Activated T-cell treated with anti-CD3 and anti-CD28 coated beads, Interleukin-2, amount 50 U/mL, for 24 hours (primary cell): ENCODE results near the gene RBBP6.
"Not testable (repeated sequence)": the region's sequence is repeated elsewhere in the genome, so short reads cannot be mapped to it uniquely, and the experiment has no call there.

Source experiments
- DNase-seq: peaks from one replicate; pipeline ENCODE4 v3.0.0-alpha.2; 2020
- H3K27ac Mint-ChIP-seq: 2 replicates; pipeline ENCODE4 v1.8.0; 2020; ENCODE audit warnings: mild to moderate bottlenecking, mixed read lengths
- H3K27me3 Mint-ChIP-seq: 2 replicates; pipeline ENCODE4 v1.8.0; 2020; ENCODE audit warnings: mixed read lengths
- H3K36me3 Mint-ChIP-seq: 2 replicates; pipeline ENCODE4 v1.8.0; 2020; ENCODE audit warnings: low read depth, mixed read lengths
- H3K4me1 Mint-ChIP-seq: 2 replicates; pipeline ENCODE4 v1.8.0; 2020; ENCODE audit warnings: low read depth, mixed read lengths
- H3K4me3 Mint-ChIP-seq: 2 replicates; pipeline ENCODE4 v1.8.0; 2020; ENCODE audit warnings: mild to moderate bottlenecking, moderate library complexity, mixed read lengths
- H3K9me3 Mint-ChIP-seq: 2 replicates; pipeline ENCODE4 v1.8.0; 2020; ENCODE audit warnings: mixed read lengths

Gene RBBP6

DNA sequence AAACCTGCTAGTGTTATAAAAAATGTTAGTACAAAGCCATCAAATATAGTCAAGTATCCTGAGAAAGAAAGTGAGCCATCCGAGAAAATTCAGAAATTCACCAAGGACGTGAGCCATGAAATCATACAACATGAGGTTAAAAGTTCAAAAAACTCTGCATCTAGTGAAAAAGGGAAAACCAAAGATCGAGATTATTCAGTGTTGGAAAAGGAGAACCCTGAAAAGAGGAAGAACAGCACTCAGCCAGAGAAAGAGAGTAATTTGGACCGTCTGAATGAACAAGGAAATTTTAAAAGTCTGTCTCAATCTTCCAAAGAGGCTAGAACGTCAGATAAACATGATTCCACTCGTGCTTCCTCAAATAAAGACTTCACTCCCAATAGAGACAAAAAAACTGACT is 31.7 kb downstream of the RBBP6 start:
- Mint-ChIP-seq H3K9me3 (peaks cover 38% of the 10 kb centered on the region), H3K4me3 (no peak overlapping the region), H3K27me3 (no peaks in the 10 kb centered on the region), H3K27ac (no peak overlapping the region), H3K36me3 (peaks cover 75% of the 10 kb centered on the region), H3K4me1 (no peaks in the 10 kb centered on the region)
- no peak for DNase-seq

DNA sequence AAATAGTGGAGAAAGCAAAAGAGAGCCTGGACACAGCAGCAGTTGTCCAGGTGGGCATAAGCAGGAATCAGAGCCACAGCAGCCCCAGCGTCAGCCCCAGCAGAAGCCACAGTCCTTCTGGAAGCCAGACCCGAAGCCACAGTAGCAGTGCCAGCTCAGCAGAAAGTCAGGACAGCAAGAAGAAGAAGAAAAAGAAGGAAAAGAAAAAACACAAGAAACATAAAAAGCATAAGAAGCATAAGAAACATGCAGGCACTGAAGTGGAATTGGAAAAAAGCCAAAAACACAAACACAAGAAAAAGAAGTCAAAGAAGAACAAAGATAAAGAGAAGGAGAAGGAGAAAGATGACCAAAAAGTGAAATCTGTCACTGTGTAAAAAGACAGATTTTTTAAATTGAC is 32.7 kb downstream of the RBBP6 start:
- no peak for DNase-seq
- Mint-ChIP-seq H3K27me3 (no peaks in the 10 kb centered on the region), H3K4me1 (no peaks in the 10 kb centered on the region), H3K4me3 (no peak overlapping the region), H3K9me3 (peaks cover 38% of the 10 kb centered on the region), H3K27ac (no peak overlapping the region), H3K36me3 (peaks cover 65% of the 10 kb centered on the region)

DNA sequence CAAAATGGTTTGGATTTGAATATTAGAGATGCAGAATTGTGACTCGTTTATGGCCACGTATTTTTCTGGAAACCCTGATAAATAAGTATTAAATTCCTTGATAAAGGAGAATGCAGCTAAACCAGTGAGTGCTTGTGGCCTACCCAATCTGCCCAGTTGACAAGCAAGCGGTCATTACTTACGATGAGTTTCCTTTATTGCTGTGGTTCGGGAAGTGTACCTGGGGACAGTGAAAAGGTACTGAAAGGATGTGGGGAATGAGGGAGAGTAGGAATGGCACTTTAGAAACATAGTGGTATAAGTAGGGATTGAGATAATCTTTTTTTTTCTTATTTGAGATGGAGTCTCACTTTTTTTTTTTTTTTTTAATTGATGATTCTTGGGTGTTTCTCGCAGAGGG is 33.8 kb downstream of the RBBP6 start:
- H3K9me3 Mint-ChIP-seq = peaks cover 38% of the 10 kb centered on the region
- no peak overlapping the region for H3K4me3 Mint-ChIP-seq
- no peak overlapping the region for H3K27ac Mint-ChIP-seq
- H3K36me3 Mint-ChIP-seq = peaks cover 54% of the 10 kb centered on the region
- H3K27me3 Mint-ChIP-seq = no peaks in the 10 kb centered on the region
- no peak for DNase-seq
- H3K4me1 Mint-ChIP-seq = no peaks in the 10 kb centered on the region

DNA sequence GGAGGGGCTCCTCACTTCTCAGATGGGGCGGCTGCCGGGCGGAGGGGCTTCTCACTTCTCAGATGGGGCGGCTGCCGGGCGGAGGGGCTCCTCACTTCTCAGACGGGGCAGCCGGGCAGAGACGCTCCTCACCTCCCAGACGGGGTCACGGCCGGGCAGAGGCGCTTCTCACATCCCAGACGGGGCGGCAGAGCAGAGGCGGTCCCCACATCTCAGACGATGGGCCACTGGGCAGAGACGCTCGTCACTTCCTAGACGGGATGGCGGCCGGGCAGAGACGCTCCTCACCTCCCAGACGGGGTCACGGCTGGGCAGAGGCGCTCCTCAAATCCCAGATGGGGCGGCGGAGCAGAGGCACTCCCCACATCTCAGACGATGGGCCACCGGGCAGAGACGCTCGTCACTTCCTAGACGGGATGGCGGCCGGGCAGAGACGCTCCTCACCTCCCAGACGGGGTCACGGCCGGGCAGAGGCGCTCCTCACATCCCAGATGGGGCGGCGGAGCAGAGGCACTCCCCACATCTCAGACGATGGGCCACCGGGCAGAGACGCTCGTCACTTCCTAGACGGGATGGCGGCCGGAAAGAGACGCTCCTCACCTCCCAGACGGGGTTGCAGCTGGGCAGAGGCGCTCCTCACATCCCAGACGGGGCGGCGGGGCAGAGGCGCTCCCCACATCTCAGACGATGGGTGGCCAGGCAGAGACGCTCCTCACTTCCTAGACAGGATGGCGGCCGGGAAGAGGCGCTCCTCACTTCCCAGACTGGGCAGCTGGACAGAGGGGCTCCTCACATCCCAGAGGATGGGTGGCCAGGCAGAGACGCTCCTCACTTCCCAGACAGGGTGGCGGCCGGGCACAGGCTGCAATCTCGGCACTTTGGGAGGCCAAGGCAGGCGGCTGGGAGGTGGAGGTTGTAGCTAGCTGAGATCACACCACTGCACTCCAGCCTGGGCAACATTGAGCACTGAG is 35.4 kb downstream of the RBBP6 start:
- H3K4me1 Mint-ChIP-seq, H3K27me3 Mint-ChIP-seq, H3K4me3 Mint-ChIP-seq, DNase-seq: not testable (repeated sequence)
- Mint-ChIP-seq H3K9me3 (peaks cover 24% of the 10 kb centered on the region), H3K36me3 (peaks cover 37% of the 10 kb centered on the region), H3K27ac (peak overlapping the region; percentile 42)

DNA sequence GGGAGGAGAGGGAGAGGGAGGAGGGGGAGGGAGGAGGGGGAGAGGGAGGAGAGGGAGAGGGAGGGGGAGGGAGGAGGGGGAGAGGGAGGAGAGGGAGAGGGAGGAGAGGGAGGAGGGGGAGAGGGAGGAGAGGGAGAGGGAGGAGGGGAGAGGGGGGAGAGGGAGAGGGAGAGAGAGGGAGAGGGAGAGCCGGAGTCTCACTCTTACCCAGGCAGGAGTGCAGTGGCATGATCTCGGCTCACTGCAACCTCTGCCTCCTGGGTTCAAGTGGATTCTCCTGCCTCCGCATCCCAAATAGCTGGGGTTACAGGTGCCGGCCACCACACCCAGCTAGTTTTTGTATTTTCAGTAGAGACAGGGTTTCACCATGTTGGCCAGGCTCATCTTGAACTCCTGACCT is 36.4 kb downstream of the RBBP6 start:
- not testable (repeated sequence) for DNase-seq, H3K27me3 Mint-ChIP-seq, H3K4me3 Mint-ChIP-seq, H3K4me1 Mint-ChIP-seq, H3K27ac Mint-ChIP-seq
- Mint-ChIP-seq H3K9me3 (peaks cover 16% of the 10 kb centered on the region), H3K36me3 (peaks cover 28% of the 10 kb centered on the region)

DNA sequence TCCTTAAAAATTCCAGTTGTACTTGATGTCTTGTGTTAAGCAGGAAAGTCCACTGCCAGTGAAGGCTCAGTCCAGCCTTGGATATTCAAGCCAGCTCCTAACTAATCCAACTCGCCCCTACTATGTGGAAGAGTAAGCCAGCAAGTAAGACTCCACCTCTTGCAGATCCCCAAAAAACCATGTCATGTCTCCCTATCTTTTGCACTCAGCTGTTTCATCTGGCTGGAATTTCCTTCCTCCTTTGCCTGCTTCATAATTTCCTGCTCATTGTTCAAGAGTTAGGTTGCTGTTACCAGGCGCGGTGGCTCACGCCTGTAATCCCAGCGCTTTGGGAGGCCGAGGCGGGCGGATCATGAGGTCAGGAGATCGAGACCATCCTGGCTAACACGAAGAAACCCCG is 37.8 kb downstream of the RBBP6 start:
- Mint-ChIP-seq H3K4me1 (peaks cover 2% of the 10 kb centered on the region), H3K27me3 (no peaks in the 10 kb centered on the region), H3K36me3 (peaks cover 14% of the 10 kb centered on the region), H3K4me3 (no peak overlapping the region), H3K27ac (no peak overlapping the region), H3K9me3 (peaks cover 3% of the 10 kb centered on the region)
- no peak for DNase-seq

DNA sequence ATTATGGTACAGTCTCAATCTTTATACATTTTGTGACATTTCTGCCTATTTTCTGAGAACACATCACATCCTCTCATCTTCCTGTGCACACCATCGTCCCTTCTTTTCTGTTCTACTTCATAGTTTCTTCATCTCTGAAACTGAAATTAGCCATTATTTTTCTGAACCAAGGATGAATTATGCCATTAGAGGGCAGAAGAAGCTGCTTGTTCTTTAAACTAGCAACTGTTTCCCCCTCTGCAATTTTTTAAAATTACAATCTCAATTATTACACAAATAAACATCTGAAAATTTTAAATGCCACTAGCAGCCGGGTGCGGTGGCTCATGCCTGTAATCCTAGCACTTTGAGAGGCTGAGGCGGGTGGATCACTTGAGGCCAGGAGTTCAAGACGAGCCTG is 41.3 kb downstream of the RBBP6 start:
- Mint-ChIP-seq H3K4me3 (no peak overlapping the region), H3K36me3 (no peaks in the 10 kb centered on the region), H3K9me3 (no peaks in the 10 kb centered on the region), H3K4me1 (peaks cover 7% of the 10 kb centered on the region), H3K27ac (no peak overlapping the region), H3K27me3 (peaks cover 11% of the 10 kb centered on the region)
- DNase-seq = no peak

DNA sequence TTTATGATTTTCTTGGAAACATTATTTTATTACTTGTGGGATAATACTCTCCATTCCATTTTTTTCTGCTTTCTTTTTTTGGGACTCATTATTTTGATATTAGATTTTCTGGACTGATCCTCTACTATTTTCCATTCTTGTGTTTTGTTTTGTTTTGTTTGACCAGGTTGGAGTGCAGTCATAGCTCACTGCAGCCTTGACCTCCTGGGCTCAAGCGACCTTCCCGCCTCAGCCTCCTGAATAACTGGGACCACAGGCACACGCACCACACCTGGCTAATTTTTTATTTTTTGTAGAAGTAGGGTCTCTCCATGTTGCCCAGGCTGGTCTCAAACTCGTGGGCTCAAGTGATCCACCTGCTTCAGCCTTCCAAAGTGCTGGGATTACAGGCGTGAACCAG is 44.1 kb downstream of the RBBP6 start:
- peaks cover 20% of the 10 kb centered on the region for H3K27me3 Mint-ChIP-seq
- H3K27ac Mint-ChIP-seq = no peak overlapping the region
- H3K9me3 Mint-ChIP-seq = no peaks in the 10 kb centered on the region
- H3K4me3 Mint-ChIP-seq = no peak overlapping the region
- DNase-seq = no peak
- H3K4me1 Mint-ChIP-seq = peaks cover 16% of the 10 kb centered on the region
- no peaks in the 10 kb centered on the region for H3K36me3 Mint-ChIP-seq

DNA sequence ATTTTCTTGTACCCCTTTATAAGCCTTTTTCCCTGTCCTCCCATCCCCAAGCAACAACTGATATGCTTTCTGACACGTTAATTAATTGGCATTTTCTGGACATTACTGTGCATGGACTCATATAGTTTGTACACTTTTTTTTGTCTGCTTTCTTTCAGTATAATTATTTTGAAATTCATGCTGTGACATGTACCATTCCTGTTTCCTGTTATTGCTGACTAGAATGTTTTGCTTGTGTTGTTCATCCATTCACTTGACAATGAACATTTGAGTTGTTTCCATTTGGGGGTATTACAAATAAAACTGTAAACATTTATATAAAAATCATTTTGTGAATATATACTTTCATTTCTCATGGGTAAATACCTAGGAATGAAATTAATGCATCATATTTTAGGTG is 50.6 kb downstream of the RBBP6 start:
- H3K36me3 Mint-ChIP-seq = no peaks in the 10 kb centered on the region
- no peak overlapping the region for H3K4me3 Mint-ChIP-seq
- H3K27me3 Mint-ChIP-seq = peaks cover 18% of the 10 kb centered on the region
- no peak overlapping the region for H3K27ac Mint-ChIP-seq
- peaks cover 14% of the 10 kb centered on the region for H3K4me1 Mint-ChIP-seq
- no peaks in the 10 kb centered on the region for H3K9me3 Mint-ChIP-seq
- no peak for DNase-seq

DNA sequence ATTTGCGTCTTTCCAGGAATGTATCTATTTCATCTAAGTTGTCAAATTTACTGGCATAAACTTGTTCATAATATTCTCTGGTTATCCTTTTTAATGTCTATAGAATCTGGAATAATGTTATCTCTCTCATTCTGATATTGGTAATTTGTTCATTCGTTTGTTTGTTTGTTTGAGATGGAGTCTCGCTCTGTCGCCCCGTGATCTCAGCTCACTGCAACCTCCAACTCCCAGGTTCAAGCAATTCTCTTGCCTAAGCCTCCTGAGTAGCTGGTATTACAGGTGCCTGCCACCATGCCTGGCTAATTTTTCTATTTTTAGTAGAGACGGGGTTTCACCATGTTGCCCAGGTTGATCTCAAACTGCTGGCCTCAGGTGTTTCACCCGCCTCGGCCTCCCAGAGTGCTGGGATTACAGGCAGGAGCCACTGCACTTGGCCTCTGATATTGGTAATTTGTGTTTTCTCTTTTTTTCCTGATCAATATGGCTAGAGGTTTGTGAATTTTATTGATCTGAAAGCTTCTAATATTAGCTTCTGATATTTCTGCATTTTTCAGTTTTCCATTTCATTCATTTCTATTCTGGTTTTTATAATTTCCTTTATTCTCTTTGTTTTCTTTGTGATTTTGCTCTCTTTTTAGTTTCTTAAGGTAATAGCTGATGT is 59.5 kb downstream of the RBBP6 start:
- no peak for DNase-seq
- H3K4me1 Mint-ChIP-seq = no peaks in the 10 kb centered on the region
- no peak overlapping the region for H3K27ac Mint-ChIP-seq
- peaks cover 33% of the 10 kb centered on the region for H3K27me3 Mint-ChIP-seq
- no peaks in the 10 kb centered on the region for H3K36me3 Mint-ChIP-seq
- H3K9me3 Mint-ChIP-seq = no peaks in the 10 kb centered on the region
- no peak overlapping the region for H3K4me3 Mint-ChIP-seq

DNA sequence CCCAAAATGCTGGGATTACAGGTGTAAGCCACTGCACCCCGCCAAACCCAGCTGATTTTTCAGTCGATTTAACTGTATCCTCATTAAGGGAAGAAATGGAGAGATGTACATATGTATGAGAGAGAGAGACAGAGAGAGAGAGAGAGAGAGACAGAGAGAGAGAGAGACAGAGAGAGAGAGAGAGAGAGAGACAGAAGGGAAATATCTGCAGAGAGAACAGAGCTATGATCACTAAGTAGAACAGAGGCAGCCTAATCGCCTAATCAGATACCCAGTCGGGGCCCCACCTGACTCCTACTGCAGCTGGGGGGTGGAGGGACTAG is 70.0 kb downstream of the RBBP6 start:
- peaks cover 13% of the 10 kb centered on the region for H3K4me1 Mint-ChIP-seq
- peaks cover 57% of the 10 kb centered on the region for H3K27me3 Mint-ChIP-seq
- H3K9me3 Mint-ChIP-seq = no peaks in the 10 kb centered on the region
- peak overlapping the region; percentile 54 for H3K4me3 Mint-ChIP-seq
- no peak for DNase-seq
- H3K27ac Mint-ChIP-seq = no peak overlapping the region
- H3K36me3 Mint-ChIP-seq = no peaks in the 10 kb centered on the region

DNA sequence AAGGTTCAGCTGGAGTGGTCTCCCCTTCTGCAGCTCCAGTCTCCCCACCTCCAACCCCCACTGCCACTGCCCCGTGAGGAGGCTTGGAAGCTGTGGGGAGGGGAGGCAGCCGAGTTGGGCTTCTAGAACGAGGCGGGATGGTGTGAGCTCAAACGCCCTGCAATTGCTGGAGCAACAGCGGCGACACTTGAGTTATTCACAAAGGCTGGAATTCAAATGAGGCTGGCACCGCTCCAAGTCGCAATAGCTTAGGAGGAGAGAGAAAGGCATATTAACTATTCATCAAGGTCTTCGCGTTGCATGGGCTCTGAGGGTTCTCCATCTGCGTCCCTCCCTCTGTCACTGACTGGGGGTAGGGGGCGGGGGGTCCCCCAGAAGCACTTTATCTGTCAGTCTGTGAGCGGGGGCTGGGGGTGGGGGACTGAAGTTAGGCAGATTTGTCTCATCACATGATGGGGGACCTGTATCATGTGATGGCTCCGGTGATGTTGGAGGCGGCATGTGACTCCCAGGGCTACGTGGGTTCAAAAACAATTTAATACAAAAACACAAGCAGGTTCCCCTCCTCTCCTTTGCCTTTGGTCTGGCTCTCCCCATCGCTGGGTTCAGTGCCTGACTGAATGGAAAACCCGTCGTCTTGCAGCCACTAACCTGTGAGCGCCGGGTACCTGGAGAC is 70.5 kb downstream of the RBBP6 start:
- Mint-ChIP-seq H3K4me3 (peak overlapping the region; percentile 54), H3K4me1 (peaks cover 13% of the 10 kb centered on the region), H3K36me3 (no peaks in the 10 kb centered on the region), H3K9me3 (no peaks in the 10 kb centered on the region), H3K27ac (no peak overlapping the region), H3K27me3 (peaks cover 54% of the 10 kb centered on the region)
- DNase-seq = peak; percentile 42

DNA sequence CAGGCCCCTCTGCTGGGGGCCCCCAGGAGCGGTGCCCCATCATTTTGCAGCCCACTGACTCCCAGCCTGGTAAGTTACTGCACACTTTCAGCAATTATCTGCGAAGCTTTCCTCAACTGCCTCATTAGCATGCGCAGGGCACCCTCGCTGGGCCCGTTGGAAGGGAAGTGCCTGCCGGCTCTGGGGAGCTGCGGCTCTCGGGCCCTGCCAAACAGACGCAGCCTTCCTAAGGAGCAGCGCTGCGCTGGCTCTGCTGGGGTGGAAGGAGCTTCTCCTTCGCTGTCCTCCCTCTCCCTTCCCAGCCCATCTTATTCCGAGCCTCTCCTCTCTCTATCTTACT is 71.0 kb downstream of the RBBP6 start:
- peaks cover 13% of the 10 kb centered on the region for H3K4me1 Mint-ChIP-seq
- H3K4me3 Mint-ChIP-seq = peak overlapping the region; percentile 54
- no peak for DNase-seq
- H3K36me3 Mint-ChIP-seq = no peaks in the 10 kb centered on the region
- peaks cover 58% of the 10 kb centered on the region for H3K27me3 Mint-ChIP-seq
- no peaks in the 10 kb centered on the region for H3K9me3 Mint-ChIP-seq
- H3K27ac Mint-ChIP-seq = no peak overlapping the region

DNA sequence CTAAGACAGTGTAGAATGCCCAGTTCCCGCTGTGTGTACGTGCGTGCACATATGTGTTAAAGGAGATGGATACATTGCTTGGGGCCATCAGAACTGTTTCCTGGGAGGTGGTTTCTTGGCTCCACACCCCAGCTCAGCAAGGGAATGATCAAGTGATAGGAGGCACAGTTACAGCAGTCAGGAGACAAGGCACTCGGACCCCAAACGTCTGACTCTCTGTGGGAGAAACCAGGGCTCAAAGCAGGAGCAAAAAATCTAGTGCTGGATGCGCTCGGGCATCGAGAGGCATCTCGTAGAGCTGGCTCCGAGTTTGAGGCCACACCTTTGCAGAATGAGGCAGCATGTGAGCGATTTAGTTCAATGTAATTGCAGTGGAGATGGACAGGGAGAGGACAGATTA is 71.9 kb downstream of the RBBP6 start:
- H3K27ac Mint-ChIP-seq = no peak overlapping the region
- H3K9me3 Mint-ChIP-seq = no peaks in the 10 kb centered on the region
- no peak overlapping the region for H3K4me3 Mint-ChIP-seq
- peaks cover 13% of the 10 kb centered on the region for H3K4me1 Mint-ChIP-seq
- DNase-seq = no peak
- peaks cover 55% of the 10 kb centered on the region for H3K27me3 Mint-ChIP-seq
- no peaks in the 10 kb centered on the region for H3K36me3 Mint-ChIP-seq

DNA sequence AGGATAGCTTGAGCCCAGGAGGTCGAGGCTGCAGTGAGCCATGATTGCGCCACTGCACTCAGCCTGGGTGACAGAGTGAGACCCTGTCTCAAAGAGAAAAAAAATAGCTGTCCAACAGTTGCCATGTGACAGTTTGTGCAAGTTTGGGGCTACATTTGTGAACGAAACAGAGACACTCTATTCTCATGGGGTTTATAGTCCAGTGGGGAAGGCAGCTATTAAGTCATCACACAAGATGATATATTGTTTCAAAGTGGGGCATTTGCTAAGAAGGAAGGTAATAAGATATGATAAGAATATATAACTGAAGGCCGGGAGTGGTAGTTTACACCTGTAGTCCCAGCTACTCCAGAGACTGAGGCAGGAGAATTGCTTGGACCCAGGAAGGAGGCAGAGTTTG is 73.3 kb downstream of the RBBP6 start:
- H3K9me3 Mint-ChIP-seq = no peaks in the 10 kb centered on the region
- H3K36me3 Mint-ChIP-seq = no peaks in the 10 kb centered on the region
- peaks cover 47% of the 10 kb centered on the region for H3K27me3 Mint-ChIP-seq
- DNase-seq = no peak
- peaks cover 13% of the 10 kb centered on the region for H3K4me1 Mint-ChIP-seq
- H3K4me3 Mint-ChIP-seq = no peak overlapping the region
- H3K27ac Mint-ChIP-seq = no peak overlapping the region
